Activated naive CD8-positive, alpha-beta T cell treated with anti-CD3 and anti-CD28 coated beads, Interleukin-2, amount 50 U/mL, for 24 hours (primary cell): ENCODE results near the gene S100A4.

Experiments used
- ATAC-seq: fragments of 150-1000 bp; cut with Tn5 transposase; one replicate; pipeline ENCODE4 v1.10.0; 2021
- DNase-seq: peaks from one replicate; pipeline ENCODE4 v3.0.0; 2021
- H3K27ac Mint-ChIP-seq: one replicate; pipeline ENCODE4 v1.8.0; 2021; ENCODE audit warnings: mild to moderate bottlenecking, mixed read lengths
- H3K27me3 Mint-ChIP-seq: one replicate; pipeline ENCODE4 v1.8.0; 2021; ENCODE audit warnings: mixed read lengths
- H3K36me3 Mint-ChIP-seq: one replicate; pipeline ENCODE4 v1.8.0; 2021; ENCODE audit warnings: low read depth, mixed read lengths
- H3K4me1 Mint-ChIP-seq: one replicate; pipeline ENCODE4 v1.8.0; 2021; ENCODE audit warnings: mixed read lengths
- H3K4me3 Mint-ChIP-seq: one replicate; pipeline ENCODE4 v1.8.0; 2021; ENCODE audit warnings: mild to moderate bottlenecking, moderate library complexity, mixed read lengths
- H3K9me3 Mint-ChIP-seq: one replicate; pipeline ENCODE4 v1.8.0; 2021; ENCODE audit warnings: mixed read lengths

The S100A4 gene

GRCh38 chr1:153498746-153499145 lies 46.9 kb downstream of the S100A4 start:
- DNase-seq: no peak
- H3K4me1 Mint-ChIP-seq: no peaks in the 10 kb centered on the region
- no peak overlapping the region for H3K4me3 Mint-ChIP-seq
- H3K36me3 Mint-ChIP-seq: no peaks in the 10 kb centered on the region
- H3K27ac Mint-ChIP-seq: no peak overlapping the region
- H3K27me3 Mint-ChIP-seq: peaks cover 30% of the 10 kb centered on the region
- no peaks in the 10 kb centered on the region for H3K9me3 Mint-ChIP-seq
- no peak for ATAC-seq

- ATAC-seq: no peak
- H3K36me3 Mint-ChIP-seq: no peaks in the 10 kb centered on the region
- H3K27ac Mint-ChIP-seq: no peak overlapping the region
Measured at GRCh38 chr1:153495536-153495935, 50.1 kb downstream of the S100A4 start.

DNA sequence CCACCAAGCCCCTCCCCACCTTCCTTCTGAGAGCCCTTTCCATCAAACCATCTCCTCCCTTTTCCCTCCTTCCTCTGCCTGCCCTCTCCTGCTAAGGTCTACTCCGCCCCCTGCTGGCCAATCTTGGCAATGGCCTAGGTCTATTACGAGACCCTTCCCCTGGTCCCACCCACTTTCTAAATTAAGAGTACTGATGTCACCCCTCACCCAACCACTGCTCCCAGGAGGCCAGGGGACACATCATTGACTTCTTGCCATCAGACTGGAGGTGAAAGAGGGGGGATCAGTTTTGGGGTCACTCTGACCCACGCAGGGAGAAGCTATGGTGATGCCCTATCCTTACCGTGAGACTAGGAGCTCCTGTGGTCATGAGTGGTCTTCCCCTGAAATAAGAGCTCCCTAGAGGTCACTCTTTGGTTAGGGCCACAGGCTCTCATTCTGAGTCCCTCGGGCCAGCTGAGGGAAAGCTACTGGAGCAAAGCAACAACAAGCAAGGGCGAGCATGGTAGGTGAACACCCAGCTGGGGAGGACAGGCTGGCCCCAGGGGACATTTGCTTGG lies 50.5 kb downstream of the S100A4 start:
- Mint-ChIP-seq H3K4me1 (no peaks in the 10 kb centered on the region), H3K27me3 (peaks cover 22% of the 10 kb centered on the region), H3K36me3 (no peaks in the 10 kb centered on the region), H3K4me3 (no peak overlapping the region), H3K9me3 (no peaks in the 10 kb centered on the region), H3K27ac (no peak overlapping the region)
- DNase-seq: peak; percentile 87
- peak; percentile 52 for ATAC-seq

More at GRCh38 chr1:153495536-153495935, 50.1 kb downstream of the S100A4 start:
- H3K4me1 Mint-ChIP-seq: no peaks in the 10 kb centered on the region
- DNase-seq: no peak
- no peak overlapping the region for H3K4me3 Mint-ChIP-seq
- H3K27me3 Mint-ChIP-seq: peaks cover 27% of the 10 kb centered on the region
- no peaks in the 10 kb centered on the region for H3K9me3 Mint-ChIP-seq
